Esophagus (tissue), 2 donors: Measurements from ENCODE around the gene TIMP2. TPM values are rescaled to one million over a fixed set of nuclear protein-coding genes. Genes with fewer than 3 reads are reported as not detected.

Source experiments
- H3K27ac ChIP-seq, 2 donors: one replicate each; pipeline ENCODE4 v1.5.1; 2013; ENCODE audit warnings: low read depth in 2 of 2, mild to moderate bottlenecking in 2 of 2, inconsistent platforms in 1 of 2, low read length in 1 of 2, moderate library complexity in 1 of 2
- H3K27me3 ChIP-seq, 2 donors: one replicate each; pipeline ENCODE4 v1.6.1; 2013; ENCODE audit warnings: low read length in 2 of 2, control low read depth in 1 of 2, mild to moderate bottlenecking in 1 of 2; ENCODE audit not compliant: insufficient read depth in 2 of 2, control insufficient read depth in 1 of 2
- H3K36me3 ChIP-seq, 2 donors: one replicate each; pipeline ENCODE4 v1.6.1; 2013; ENCODE audit warnings: low read length in 1 of 2; ENCODE audit not compliant: control insufficient read depth in 2 of 2, insufficient read depth in 2 of 2
- H3K4me1 ChIP-seq, 2 donors: one replicate each; pipeline ENCODE4 v1.6.1; 2013; ENCODE audit warnings: low read length in 1 of 2; ENCODE audit not compliant: control insufficient read depth in 2 of 2, insufficient read depth in 2 of 2
- H3K4me3 ChIP-seq, 2 donors: one replicate each; pipeline ENCODE4 v1.5.1; 2013; ENCODE audit warnings: low read length in 2 of 2, mild to moderate bottlenecking in 2 of 2, low read depth in 1 of 2, moderate library complexity in 1 of 2
- H3K9me3 ChIP-seq, 2 donors: one replicate each; pipeline ENCODE4 v1.6.1; 2013; ENCODE audit warnings: mild to moderate bottlenecking in 2 of 2, low read depth in 1 of 2, low read length in 1 of 2, moderate library complexity in 1 of 2; ENCODE audit not compliant: control insufficient read depth in 2 of 2, insufficient read depth in 1 of 2
- WGBS, 2 donors: extraction: QIAGEN DNeasy Blood & Tissue Kit; methylation state at CpG; one replicate each; pipeline ENCODE4 v1.1.7; 2013; 5-methylcytosine and 5-hydroxymethylcytosine counted together
- polyA plus RNA-seq, 2 donors: library from polyadenylated mRNA; stranded (reverse); fragments of 200-250 nt; gene quantifications; one replicate each; pipeline ENCODE4 v1.2.3, GENCODE V29; 2013
- donor health status: healthy with polysubstance abuse.
- donor health status: Bipolar disorder and iron deficiency.

The TIMP2 gene
- polyA plus RNA-seq, 2 donors: 30.6 to 39.5 TPM

GRCh38 chr17:78803186-78803845 is 121.9 kb downstream of the TIMP2 start:
- Histone ChIP-seq H3K36me3 (peaks cover 22 to 49% of the 10 kb centered on the region in 2 donors), H3K4me1 (peaks cover 0 to 7% of the 10 kb centered on the region in 2 donors), H3K27me3 (no peaks in the 10 kb centered on the region), H3K27ac (no peak overlapping the region), H3K9me3 (peaks cover 0 to 2% of the 10 kb centered on the region in 2 donors), H3K4me3 (no peak overlapping the region)
- WGBS, 2 donors: 77 to 79% methylated on average over 21 of the region's 21 CpGs

Other genes with a start within 250 kb of the TIMP2 start
- 10 to 100 TPM; 36.0 to 52.8 TPM for gene CYTH1, start 143.1 kb downstream of the TIMP2 start, polyA plus RNA-seq
- gene USP36, start 84.6 kb downstream of the TIMP2 start, polyA plus RNA-seq: 10 to 100 TPM; 17.0 to 17.6 TPM
- 1 to 10 TPM in 1 of 2 donors, under 1 TPM in 1; 0.25 to 3.5 TPM for gene CEP295NL, start 22.2 kb downstream of the TIMP2 start, polyA plus RNA-seq
- 100 to 1,000 TPM in 1 of 2 donors, 10 to 100 TPM in 1; 85.1 to 103 TPM for gene LGALS3BP, start 54.5 kb upstream of the TIMP2 start, polyA plus RNA-seq
- 10 to 100 TPM; 24.1 to 24.5 TPM for gene CANT1, start 84.4 kb upstream of the TIMP2 start, polyA plus RNA-seq
- 1 to 10 TPM; 6.0 to 7.2 TPM for gene C1QTNF1, start 98.8 kb upstream of the TIMP2 start, polyA plus RNA-seq
- 10 to 100 TPM; 10.6 to 31.7 TPM for gene ENGASE, start 149.4 kb upstream of the TIMP2 start, polyA plus RNA-seq